ENCODE data around the gene ADGRD1.

The ADGRD1 gene

GRCh38 chr12:131010396-131011131 is 56.9 kb downstream of the ADGRD1 start:
- no peak overlapping the region for H3K4me3 ChIP-seq (replicated peaks; ENCODE audit: insufficient read depth, low read length)

DNA sequence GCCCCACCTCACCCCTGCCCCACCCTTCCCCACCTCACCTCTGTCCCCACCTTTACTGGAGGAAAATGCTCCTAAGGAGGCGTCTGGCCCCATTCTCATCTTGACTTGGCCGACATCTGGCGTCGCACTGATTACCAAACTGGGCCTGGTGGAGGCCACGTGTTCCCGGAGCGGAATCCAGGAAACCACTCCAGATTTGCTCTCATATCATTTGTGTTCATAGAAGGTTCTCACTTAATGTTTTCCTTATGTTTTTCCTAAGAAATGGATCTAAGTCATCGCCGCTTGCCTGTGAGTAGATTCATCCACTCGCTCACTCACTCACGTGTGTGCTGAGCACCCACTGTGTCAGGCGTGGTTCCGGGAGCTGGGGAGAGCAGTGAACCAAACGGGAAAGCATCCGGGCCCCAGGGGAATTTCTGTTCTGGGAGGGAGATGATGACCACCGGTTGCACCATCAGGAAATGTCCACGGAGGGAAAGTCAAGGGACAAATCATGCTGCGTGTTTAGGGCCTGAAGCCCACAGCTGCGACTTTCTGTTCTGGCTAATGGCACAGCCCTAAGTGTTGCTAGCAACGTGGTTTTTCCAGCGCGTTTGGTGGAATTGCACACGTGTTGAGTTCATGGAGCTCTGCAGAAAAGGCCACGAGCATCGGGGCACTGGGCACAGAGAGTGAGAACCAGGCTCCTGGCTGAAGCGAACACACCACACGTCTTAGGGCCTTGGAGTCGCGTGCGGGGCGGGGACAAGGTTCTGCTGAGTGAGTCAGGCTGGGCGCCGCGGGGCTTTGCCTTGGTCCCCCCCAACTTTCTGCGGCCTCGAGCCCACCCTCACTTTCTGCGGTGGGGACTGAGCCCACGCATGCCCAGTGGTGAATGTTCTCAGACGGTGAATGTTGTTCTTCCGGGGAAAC is 57.7 kb downstream of the ADGRD1 start:
- no peaks in the 10 kb centered on the region for H3K27me3 ChIP-seq (ENCODE audit: insufficient read depth, poor library complexity, severe bottlenecking)
- H3K27ac ChIP-seq (replicated peaks) = no peak overlapping the region
- TF ChIP-seq GABPA (IDR thresholded peaks at IDR 0.05; ENCODE audit: low read depth) (no peak), SPI1 (IDR thresholded peaks at IDR 0.05; ENCODE audit: borderline replicate concordance, low read depth) (no peak), POLR2AphosphoS5 (IDR thresholded peaks at IDR 0.05; ENCODE audit: low read depth) (no peak)
- TF ChIP-seq, protein P1, sequence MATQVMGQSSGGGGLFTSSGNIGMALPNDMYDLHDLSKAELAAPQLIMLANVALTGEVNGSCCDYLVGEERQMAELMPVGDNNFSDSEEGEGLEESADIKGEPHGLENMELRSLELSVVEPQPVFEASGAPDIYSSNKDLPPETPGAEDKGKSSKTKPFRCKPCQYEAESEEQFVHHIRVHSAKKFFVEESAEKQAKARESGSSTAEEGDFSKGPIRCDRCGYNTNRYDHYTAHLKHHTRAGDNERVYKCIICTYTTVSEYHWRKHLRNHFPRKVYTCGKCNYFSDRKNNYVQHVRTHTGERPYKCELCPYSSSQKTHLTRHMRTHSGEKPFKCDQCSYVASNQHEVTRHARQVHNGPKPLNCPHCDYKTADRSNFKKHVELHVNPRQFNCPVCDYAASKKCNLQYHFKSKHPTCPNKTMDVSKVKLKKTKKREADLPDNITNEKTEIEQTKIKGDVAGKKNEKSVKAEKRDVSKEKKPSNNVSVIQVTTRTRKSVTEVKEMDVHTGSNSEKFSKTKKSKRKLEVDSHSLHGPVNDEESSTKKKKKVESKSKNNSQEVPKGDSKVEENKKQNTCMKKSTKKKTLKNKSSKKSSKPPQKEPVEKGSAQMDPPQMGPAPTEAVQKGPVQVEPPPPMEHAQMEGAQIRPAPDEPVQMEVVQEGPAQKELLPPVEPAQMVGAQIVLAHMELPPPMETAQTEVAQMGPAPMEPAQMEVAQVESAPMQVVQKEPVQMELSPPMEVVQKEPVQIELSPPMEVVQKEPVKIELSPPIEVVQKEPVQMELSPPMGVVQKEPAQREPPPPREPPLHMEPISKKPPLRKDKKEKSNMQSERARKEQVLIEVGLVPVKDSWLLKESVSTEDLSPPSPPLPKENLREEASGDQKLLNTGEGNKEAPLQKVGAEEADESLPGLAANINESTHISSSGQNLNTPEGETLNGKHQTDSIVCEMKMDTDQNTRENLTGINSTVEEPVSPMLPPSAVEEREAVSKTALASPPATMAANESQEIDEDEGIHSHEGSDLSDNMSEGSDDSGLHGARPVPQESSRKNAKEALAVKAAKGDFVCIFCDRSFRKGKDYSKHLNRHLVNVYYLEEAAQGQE (IDR thresholded peaks at IDR 0.05; ENCODE audit: insufficient replicate concordance, low read depth) = no peak
- TF ChIP-seq, protein P2, sequence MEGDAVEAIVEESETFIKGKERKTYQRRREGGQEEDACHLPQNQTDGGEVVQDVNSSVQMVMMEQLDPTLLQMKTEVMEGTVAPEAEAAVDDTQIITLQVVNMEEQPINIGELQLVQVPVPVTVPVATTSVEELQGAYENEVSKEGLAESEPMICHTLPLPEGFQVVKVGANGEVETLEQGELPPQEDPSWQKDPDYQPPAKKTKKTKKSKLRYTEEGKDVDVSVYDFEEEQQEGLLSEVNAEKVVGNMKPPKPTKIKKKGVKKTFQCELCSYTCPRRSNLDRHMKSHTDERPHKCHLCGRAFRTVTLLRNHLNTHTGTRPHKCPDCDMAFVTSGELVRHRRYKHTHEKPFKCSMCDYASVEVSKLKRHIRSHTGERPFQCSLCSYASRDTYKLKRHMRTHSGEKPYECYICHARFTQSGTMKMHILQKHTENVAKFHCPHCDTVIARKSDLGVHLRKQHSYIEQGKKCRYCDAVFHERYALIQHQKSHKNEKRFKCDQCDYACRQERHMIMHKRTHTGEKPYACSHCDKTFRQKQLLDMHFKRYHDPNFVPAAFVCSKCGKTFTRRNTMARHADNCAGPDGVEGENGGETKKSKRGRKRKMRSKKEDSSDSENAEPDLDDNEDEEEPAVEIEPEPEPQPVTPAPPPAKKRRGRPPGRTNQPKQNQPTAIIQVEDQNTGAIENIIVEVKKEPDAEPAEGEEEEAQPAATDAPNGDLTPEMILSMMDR (IDR thresholded peaks at IDR 0.05; ENCODE audit: insufficient read depth, low read length) = no peak
- no peak overlapping the region for H3K4me3 ChIP-seq (replicated peaks; ENCODE audit: insufficient read depth, low read length)
- DNase-seq (ENCODE audit: low read depth in 1 of 2, low spot score in 1 of 2) = no peak

More at GRCh38 chr12:131010396-131011131, 56.9 kb downstream of the ADGRD1 start:
- no peak for DNase-seq (ENCODE audit: low read depth in 1 of 2, low spot score in 1 of 2)
- TF ChIP-seq SPI1 (IDR thresholded peaks at IDR 0.05; ENCODE audit: borderline replicate concordance, low read depth) = no peak
- no peak for TF ChIP-seq POLR2AphosphoS5 (IDR thresholded peaks at IDR 0.05; ENCODE audit: low read depth)
- TF ChIP-seq GABPA (IDR thresholded peaks at IDR 0.05; ENCODE audit: low read depth) = no peak
- H3K27ac ChIP-seq (replicated peaks) = no peak overlapping the region
- no peaks in the 10 kb centered on the region for H3K27me3 ChIP-seq (ENCODE audit: insufficient read depth, poor library complexity, severe bottlenecking)

- Histone ChIP-seq H3K27me3 (ENCODE audit: insufficient read depth, poor library complexity, severe bottlenecking) (no peaks in the 10 kb centered on the region), H3K4me3 (replicated peaks; ENCODE audit: insufficient read depth, low read length) (no peak overlapping the region), H3K27ac (replicated peaks) (no peak overlapping the region)
- no peak for DNase-seq (ENCODE audit: low read depth in 1 of 2, low spot score in 1 of 2)
- no peak for TF ChIP-seq GABPA (IDR thresholded peaks at IDR 0.05; ENCODE audit: low read depth)
- TF ChIP-seq, protein P1 (IDR thresholded peaks at IDR 0.05; ENCODE audit: insufficient replicate concordance, low read depth) = no peak
- TF ChIP-seq, protein P2 (IDR thresholded peaks at IDR 0.05; ENCODE audit: insufficient read depth, low read length) = no peak
Measured at GRCh38 chr12:131012279-131013069, 58.8 kb downstream of the ADGRD1 start.
